HepG2 (cell line): ENCODE results near the gene TRIM59. TPM values are rescaled to one million over a fixed set of nuclear protein-coding genes. Genes with fewer than 3 reads are reported as not detected.

Source experiments
- ATAC-seq: fragments of 200-7000 bp; cut with Tn5 transposase; 3 replicates; pipeline ENCODE4 v1.9.1; 2020; ENCODE audit warnings: mild to moderate bottlenecking, moderate library complexity
- BruUV-seq: library from RNA; stranded (reverse); fragments of 400-500 nt; replicated peaks from 2 replicates; lab custom pipeline; 2021; lab: Mats Ljungman, UMichigan
- CTCF ChIA-PET: fragments of 300-600 bp; formaldehyde crosslinking; extraction: SDS; loops from one replicate; lab custom pipeline; 2021; ENCODE audit warnings: low total read pairs, inconsistent platforms, low intra/inter-chr PET ratio; lab: Yijun Ruan, JAX
- POLR2A ChIA-PET: fragments of 350-600 bp; sonication (Branson Sonifier 250); formaldehyde crosslinking; loops from one replicate; lab custom pipeline; 2020; ENCODE audit warnings: antibody characterized with exemption, inconsistent platforms; lab: Yijun Ruan, JAX
- DNase-seq: peaks from one replicate; pipeline ENCODE4 v3.0.0-alpha.2; 2015; ENCODE audit warnings: low spot score
- FAIRE-seq: peaks from 3 replicates; lab custom pipeline; 2011; peaks lifted over from hg19 to GRCh38; lab: Jason Lieb, UNC
- H2AFZ ChIP-seq: one replicate; pipeline ENCODE4 v1.6.1; 2011; ENCODE audit warnings: low read length, inconsistent platforms
- H3K27ac ChIP-seq: fragments of 300-600 bp; 3 replicates; pipeline ENCODE4 v1.8.0; 2011; ENCODE audit warnings: mixed run types, mild to moderate bottlenecking, mixed read lengths, low read length, inconsistent platforms; ENCODE audit not compliant: insufficient read depth; ENCODE audit errors: extremely low read length
- H3K27me3 ChIP-seq, 2 experiments: fragments of 200-600 bp in 1 of 2; 2 replicates in 1 of 2; 3 replicates in 1 of 2; pipeline versions ENCODE4 v1.6.0 to v1.8.0; 2011; ENCODE audit warnings: low read length in 2 of 2, mild to moderate bottlenecking in 2 of 2, moderate library complexity in 2 of 2, inconsistent platforms in 1 of 2; ENCODE audit not compliant: insufficient read depth in 2 of 2, control insufficient read depth in 1 of 2
- H3K36me3 ChIP-seq, 2 experiments: fragments of 200-600 bp in 1 of 2; replicated peaks in 1 of 2; 2 replicates in 1 of 2; 3 replicates in 1 of 2; pipeline versions ENCODE4 v1.5.1 to v1.8.0; 2011; ENCODE audit warnings: low read length in 2 of 2, inconsistent platforms in 1 of 2; ENCODE audit not compliant: insufficient read depth in 2 of 2, control insufficient read depth in 1 of 2
- H3K4me1 ChIP-seq: 2 replicates; pipeline ENCODE4 v1.5.1; 2012; ENCODE audit warnings: low read length, inconsistent platforms; ENCODE audit not compliant: insufficient read depth
- H3K4me2 ChIP-seq: 2 replicates; pipeline ENCODE4 v1.6.0; 2011; ENCODE audit warnings: low read depth, low read length, inconsistent platforms
- H3K4me3 ChIP-seq, 3 experiments: fragments of 200-600 bp in 1 of 3; sonication (generic), shearing (Covaris generic) in 1 of 3; replicated peaks in 1 of 3; 2 replicates each; pipeline ENCODE4 v1.5.1; 2011 to 2016; ENCODE audit warnings: low read length in 3 of 3, inconsistent platforms in 2 of 3, low read depth in 2 of 3, mild to moderate bottlenecking in 2 of 3, control low read depth in 1 of 3, mixed read lengths in 1 of 3; ENCODE audit not compliant: insufficient read depth in 1 of 3
- H3K79me2 ChIP-seq: one replicate; pipeline ENCODE4 v1.6.1; 2011; ENCODE audit warnings: low read length, inconsistent platforms; ENCODE audit not compliant: insufficient read depth
- H3K9ac ChIP-seq: 2 replicates; pipeline ENCODE4 v1.6.0; 2011; ENCODE audit warnings: mild to moderate bottlenecking, low read depth, low read length, inconsistent platforms; ENCODE audit not compliant: insufficient read depth
- H3K9me3 ChIP-seq: 2 replicates; pipeline ENCODE4 v1.5.1; 2012; ENCODE audit warnings: mild to moderate bottlenecking, low read length
- H4K20me1 ChIP-seq: 2 replicates; pipeline ENCODE4 v1.6.0; 2011; ENCODE audit warnings: inconsistent platforms, mild to moderate bottlenecking, low read length, moderate library complexity; ENCODE audit not compliant: insufficient read depth
- DNMT1 ChIP-seq: sonication (generic); formaldehyde crosslinking; IDR thresholded peaks from 2 replicates; pipeline ENCODE4 v1.5.1; 2020; ENCODE audit warnings: mild to moderate bottlenecking, missing genetic modification reagents
- GPBP1L1 ChIP-seq: sonication (generic); formaldehyde crosslinking; IDR thresholded peaks from 2 replicates; pipeline ENCODE4 v1.5.0; 2020; ENCODE audit warnings: mild to moderate bottlenecking, missing genetic modification reagents
- MAFF ChIP-seq: IDR thresholded peaks from 2 replicates; pipeline ENCODE4 v1.6.1; 2011; ENCODE audit warnings: low read depth, low read length, improper control_type of control experiment
- MXD3 ChIP-seq: IDR thresholded peaks from 2 replicates; pipeline ENCODE4 v1.6.1; 2016; ENCODE audit warnings: mild to moderate bottlenecking, missing biosample characterization, missing genetic modification reagents
- RBM39 ChIP-seq: fragments of 200-400 bp; formaldehyde crosslinking; IDR thresholded peaks from one replicate; pipeline ENCODE4 v1.6.1; 2018; ENCODE audit warnings: antibody characterized with exemption, mild to moderate bottlenecking, low read depth, low read length; ENCODE audit not compliant: poor library complexity, severe bottlenecking
- TBX3 ChIP-seq: fragments of 450-650 bp; IDR thresholded peaks from 2 replicates; pipeline ENCODE4 v1.6.1; 2017; ENCODE audit warnings: antibody characterized with exemption, mild to moderate bottlenecking, inconsistent platforms, borderline replicate concordance
- TSC22D2 ChIP-seq: sonication (generic); formaldehyde crosslinking; IDR thresholded peaks from 2 replicates; pipeline ENCODE4 v1.5.1; 2020; ENCODE audit warnings: missing genetic modification reagents, mild to moderate bottlenecking, borderline replicate concordance
- ZNF136 ChIP-seq: sonication (generic); formaldehyde crosslinking; IDR thresholded peaks from 2 replicates; pipeline ENCODE4 v1.8.1; 2022; ENCODE audit warnings: low read depth, mild to moderate bottlenecking, moderate library complexity, missing genetic modification reagents
- ZNF329 ChIP-seq: sonication (generic); formaldehyde crosslinking; IDR thresholded peaks from 2 replicates; pipeline ENCODE4 v1.9.0; 2021; ENCODE audit warnings: low read depth, mild to moderate bottlenecking, missing genetic modification reagents
- ZNF780A ChIP-seq: sonication (generic); formaldehyde crosslinking; IDR thresholded peaks from 2 replicates; pipeline ENCODE4 v1.8.0; 2022; ENCODE audit warnings: mild to moderate bottlenecking, missing genetic modification reagents, moderate library complexity
- ZSCAN30 ChIP-seq: sonication (generic); formaldehyde crosslinking; IDR thresholded peaks from 2 replicates; pipeline ENCODE4 v1.5.0; 2020; ENCODE audit warnings: mild to moderate bottlenecking, missing genetic modification reagents
- WGBS: methylation state at CpG from one replicate; pipeline ENCODE4 v1.1.6; 2017; ENCODE audit warnings: low lambda C conversion rate; 5-methylcytosine and 5-hydroxymethylcytosine counted together
- in situ Hi-C: cut with HindIII; loops from 2 replicates; pipeline ENCODE4 v1.10.0; 2017; ENCODE audit warnings: low pct_unique_long_range_greater_than_20kb; ENCODE audit not compliant: extremely low pct_ligation_motif_present
- intact Hi-C: fragments of 100-400 bp; cut with micrococcal nuclease; formaldehyde crosslinking; loops from one replicate; pipeline ENCODE4 v1.10.0; 2022; ENCODE audit not compliant: unreplicated experiment
- polyA plus RNA-seq, 8 experiments: library from polyadenylated mRNA; depleted of rRNA in 3 of 8; stranded (reverse) in 7 of 8; unstranded in 1 of 8; fragments of >200 nt; fragmentation: Illumina TruSeq in 4 of 8; extraction: Trizol in 4 of 8; gene quantifications; 2 replicates each; pipeline versions ENCODE4 v1.2.1 to v1.2.3, GENCODE V29; 2011 to 2016; ENCODE audit warnings: low read depth in 4 of 8, missing spikeins in 1 of 8, mixed read lengths in 1 of 8; ENCODE audit not compliant: insufficient read depth in 1 of 8
- total RNA-seq, 5 experiments: library from RNA; depleted of rRNA; stranded (reverse); fragments of >200 nt; fragmentation: Illumina TruSeq; extraction: Trizol; gene quantifications; 2 replicates each; pipeline ENCODE4 v1.2.3, GENCODE V29; 2016; ENCODE audit warnings: low read depth in 1 of 5

Gene TRIM59
- total and polyA plus RNA-seq, 2 of the 13 experiments (the other 11 are each of a cell fraction or from before 2014, with no cell fraction given): 1.3 to 3.2 TPM

DNA sequence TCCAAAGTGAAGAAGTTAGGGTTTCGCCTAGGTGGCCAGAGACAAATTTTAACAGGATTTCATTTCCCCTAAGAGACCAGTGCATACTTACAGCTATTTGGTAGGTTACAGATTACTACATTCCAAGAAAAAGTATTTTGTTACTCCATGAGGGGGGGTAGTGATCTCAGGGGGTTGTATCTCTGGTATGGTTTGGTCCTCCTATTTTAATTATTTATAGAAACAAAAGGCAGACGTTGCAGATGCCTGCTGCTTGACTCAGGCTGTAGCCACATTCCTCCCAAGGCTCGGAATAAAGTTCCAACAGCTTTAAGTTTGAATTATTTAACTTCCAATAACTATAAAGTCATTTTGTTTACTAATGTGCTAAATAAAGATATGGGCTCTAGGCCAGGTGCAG lies 1.3 kb upstream of the TRIM59 start:
- H3K9me3 ChIP-seq: no peaks in the 10 kb centered on the region
- no peak overlapping the region for H3K4me2 ChIP-seq
- H3K27ac ChIP-seq: no peak overlapping the region
- H2AFZ ChIP-seq: no peak overlapping the region
- H3K9ac ChIP-seq: no peak overlapping the region
- no peak overlapping the region for H3K4me3 ChIP-seq
- 0 out of 2 replicates have a peak, but pooled peaks cover 11% of the 10 kb centered on the region for H3K4me1 ChIP-seq
- DNase-seq (no peak), FAIRE-seq (no peak), ATAC-seq (no peak)
- ChIA-PET CTCF (no interaction called here), POLR2A (no interaction called here)
- H3K27me3 ChIP-seq: no peaks in the 10 kb centered on the region; a peak in 2 of 5 replicates
- in situ Hi-C loops: no loop called here
- 68% methylated on average over 3 of the region's 3 CpGs for WGBS
- no peaks in the 10 kb centered on the region for H4K20me1 ChIP-seq
- no peaks in the 10 kb centered on the region for H3K36me3 ChIP-seq
- TF ChIP-seq TSC22D2 (CRISPR knock-in tag) (no peak), MAFF (no peak), DNMT1 (CRISPR knock-in tag) (no peak), MXD3 (no peak), ZNF136 (CRISPR knock-in tag) (no peak), RBM39 (no peak), ZNF780A (no peak), GPBP1L1 (no peak), ZNF329 (CRISPR knock-in tag) (no peak), TBX3 (no peak), ZSCAN30 (no peak)
- no peaks in the 10 kb centered on the region for H3K79me2 ChIP-seq
- BruUV-seq: no TSS peak
- intact Hi-C loops: no loop called here
